ENCODE data around the gene LRRC32.

GRCh38 chr11:76703707-76704106, 33.2 kb upstream of the LRRC32 start:
- TF ChIP-seq CTCF (IDR thresholded peaks at IDR 0.05) (no peak), POLR2A (IDR thresholded peaks at IDR 0.05) (no peak)

All from uterus (tissue), 2 donors.